ENCODE measurements around the gene TCEAL8. TPM values are rescaled to one million over a fixed set of nuclear protein-coding genes. Genes with fewer than 3 reads are reported as not detected.

TCEAL8 gene
- total RNA-seq (10 to 100 TPM; 76.5 to 91.1 TPM), polyA plus RNA-seq (ENCODE audit: insufficient read depth, low read depth, low replicate concordance) (83.1 TPM)
- long read RNA-seq, donor 1, transcript TCEAL8-201 (2 exons, 1,131 nt), result minor isoform, 21 of 110 reads
- long read RNA-seq, donor 1, transcript TCEAL8-202 (3 exons, 1,222 nt), result major isoform, 64 of 110 reads
- long read RNA-seq, donor 1, partial matches to known transcripts, result 17 of 110 reads
- long read RNA-seq, donor 1, other reads (novel, unspliced or antisense), result 8 of 110 reads
- long read RNA-seq, donor 2, transcript TCEAL8-202 (3 exons, 1,222 nt), result major isoform, 20 of 43 reads
- long read RNA-seq, donor 2, transcript TCEAL8-201 (2 exons, 1,131 nt), result minor isoform, 9 of 43 reads
- long read RNA-seq, donor 2, partial matches to known transcripts, result 14 of 43 reads
- long read RNA-seq, donor 2, other reads (novel, unspliced or antisense), result 0 of 43 reads

GRCh38 chrX:103254921-103255493 lies at the start of gene TCEAL8:
Gene TCEAL8, minus strand, starts transcription at chrX:103255155. Its CDS starts 1,176 bp downstream, at chrX:103253979.
- 0 to 1% methylated on average over 19 to 22 of the region's 22 CpGs for WGBS, 2 donors

DNA sequence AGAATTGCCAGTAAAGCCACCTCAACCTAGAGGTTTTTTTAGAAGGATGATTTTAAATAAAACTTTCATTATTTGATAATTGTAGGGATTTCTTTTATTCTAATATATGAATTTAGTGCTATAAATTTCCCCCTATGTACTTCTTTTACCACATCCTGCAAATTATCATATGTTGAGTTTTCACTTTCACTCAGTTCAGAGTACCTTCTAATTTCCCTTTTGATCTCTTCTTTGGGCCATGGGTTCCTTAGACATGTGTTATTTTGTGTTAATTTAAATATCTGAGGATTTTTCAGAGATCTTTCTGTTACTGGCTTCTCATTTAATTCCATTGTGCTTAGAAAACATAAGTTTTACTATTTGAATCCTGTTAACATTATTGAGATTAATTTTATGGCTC lies 49.8 kb upstream of the TCEAL8 start:
- H3K36me3 ChIP-seq (ENCODE audit: low read depth, missing control alignments), result no peaks in the 10 kb centered on the region
- H3K9me3 ChIP-seq, result no peaks in the 10 kb centered on the region
- H3K4me3 ChIP-seq, result no peak overlapping the region
- no peaks in the 10 kb centered on the region for H3K4me1 ChIP-seq
- TF ChIP-seq POLR2A (IDR thresholded peaks at IDR 0.05), result no peak
- TF ChIP-seq, protein P1, sequence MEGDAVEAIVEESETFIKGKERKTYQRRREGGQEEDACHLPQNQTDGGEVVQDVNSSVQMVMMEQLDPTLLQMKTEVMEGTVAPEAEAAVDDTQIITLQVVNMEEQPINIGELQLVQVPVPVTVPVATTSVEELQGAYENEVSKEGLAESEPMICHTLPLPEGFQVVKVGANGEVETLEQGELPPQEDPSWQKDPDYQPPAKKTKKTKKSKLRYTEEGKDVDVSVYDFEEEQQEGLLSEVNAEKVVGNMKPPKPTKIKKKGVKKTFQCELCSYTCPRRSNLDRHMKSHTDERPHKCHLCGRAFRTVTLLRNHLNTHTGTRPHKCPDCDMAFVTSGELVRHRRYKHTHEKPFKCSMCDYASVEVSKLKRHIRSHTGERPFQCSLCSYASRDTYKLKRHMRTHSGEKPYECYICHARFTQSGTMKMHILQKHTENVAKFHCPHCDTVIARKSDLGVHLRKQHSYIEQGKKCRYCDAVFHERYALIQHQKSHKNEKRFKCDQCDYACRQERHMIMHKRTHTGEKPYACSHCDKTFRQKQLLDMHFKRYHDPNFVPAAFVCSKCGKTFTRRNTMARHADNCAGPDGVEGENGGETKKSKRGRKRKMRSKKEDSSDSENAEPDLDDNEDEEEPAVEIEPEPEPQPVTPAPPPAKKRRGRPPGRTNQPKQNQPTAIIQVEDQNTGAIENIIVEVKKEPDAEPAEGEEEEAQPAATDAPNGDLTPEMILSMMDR (IDR thresholded peaks at IDR 0.05), result no peak
- intact Hi-C loops (cut with DNase I; ENCODE audit: low total_unique reads), result no loop called here
- DNase-seq, result no peak
- no peaks in the 10 kb centered on the region for H3K27me3 ChIP-seq
- no peak overlapping the region for H3K27ac ChIP-seq

More at GRCh38 chrX:103254921-103255493, at the start of gene TCEAL8:
- Histone ChIP-seq H3K4me3 (peak within 1 kb of the TSS; percentile 62 to 70), H3K27ac (peak within 1 kb of the TSS; percentile 88 to 93), H3K36me3 (ENCODE audit: low read depth, missing control alignments) (no peaks in the 10 kb centered on the region), H3K27me3 (no peaks in the 10 kb centered on the region), H3K4me1 (no peaks in the 10 kb centered on the region), H3K9me3 (no peaks in the 10 kb centered on the region)
- peak; percentile 93 for DNase-seq
- intact Hi-C loops (cut with DNase I; ENCODE audit: low total_unique reads), result no loop called here
- TF ChIP-seq, protein P1 (IDR thresholded peaks at IDR 0.05), result no peak
- no peak for TF ChIP-seq POLR2A (IDR thresholded peaks at IDR 0.05)

DNA sequence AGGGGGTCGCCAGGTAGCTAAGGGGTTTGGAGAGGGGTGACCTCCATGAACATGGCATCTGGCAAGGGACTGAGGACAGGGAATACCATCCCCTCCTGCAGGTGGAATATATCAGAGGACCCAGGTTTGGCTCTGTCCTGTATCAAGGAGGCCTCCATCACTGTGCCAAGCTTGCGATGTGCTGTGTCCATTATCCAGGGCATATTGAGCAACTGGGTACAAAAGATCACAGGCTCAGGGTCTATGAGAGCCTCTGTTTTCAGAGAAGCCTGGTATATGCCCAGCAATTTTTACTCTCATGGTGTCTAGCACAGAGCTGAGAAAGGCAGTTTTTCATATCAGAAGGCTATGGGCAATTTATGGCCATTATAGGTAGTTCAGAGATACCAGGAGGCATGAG lies 38.2 kb upstream of the TCEAL8 start:
- WGBS, 2 donors, result 97% methylated on average over 2 of the region's 2 CpGs; no CpG with 5 or more reads in 1 of the 2 donors
- DNase-seq, result no peak
- Histone ChIP-seq H3K4me1 (no peaks in the 10 kb centered on the region), H3K27me3 (no peaks in the 10 kb centered on the region), H3K9me3 (no peaks in the 10 kb centered on the region), H3K4me3 (no peak overlapping the region), H3K36me3 (ENCODE audit: low read depth, missing control alignments) (no peaks in the 10 kb centered on the region), H3K27ac (no peak overlapping the region)
- no peak for TF ChIP-seq POLR2A (IDR thresholded peaks at IDR 0.05)
- TF ChIP-seq, protein P1 (IDR thresholded peaks at IDR 0.05), result no peak
- intact Hi-C loops (cut with DNase I; ENCODE audit: low total_unique reads), result no loop called here

- H3K9me3 ChIP-seq, result no peaks in the 10 kb centered on the region
- no peak overlapping the region for H3K27ac ChIP-seq
- intact Hi-C loops (cut with DNase I; ENCODE audit: low total_unique reads), result no loop called here
- no peaks in the 10 kb centered on the region for H3K27me3 ChIP-seq
- TF ChIP-seq, protein P1 (IDR thresholded peaks at IDR 0.05), result no peak
- no peak for TF ChIP-seq POLR2A (IDR thresholded peaks at IDR 0.05)
- no peaks in the 10 kb centered on the region for H3K4me1 ChIP-seq
- H3K36me3 ChIP-seq (ENCODE audit: low read depth, missing control alignments), result no peaks in the 10 kb centered on the region
- DNase-seq, result no peak
- 67 to 91% methylated on average over 1 of the region's 1 CpG for WGBS, 2 donors
- H3K4me3 ChIP-seq, result no peak overlapping the region
Measured at GRCh38 chrX:103279624-103280023, 24.7 kb upstream of the TCEAL8 start.

Measured in testis (tissue), 5 donors.